Epithelial cell of proximal tubule (primary cell): Measurements from ENCODE around the gene PKP2. TPM values are rescaled to one million over a fixed set of nuclear protein-coding genes. Genes with fewer than 3 reads are reported as not detected.

Experiments used
- DNase-seq: peaks from one replicate; pipeline ENCODE4 v3.0.0-alpha.2; 2011; ENCODE audit warnings: low read depth
- H3K4me3 ChIP-seq: 2 replicates; pipeline ENCODE4 v1.5.1; 2011; ENCODE audit warnings: low read depth, mild to moderate bottlenecking, low read length
- total RNA-seq: library from RNA; depleted of rRNA; stranded (reverse); fragments of >200 nt; gene quantifications from 2 replicates; pipeline ENCODE4 v1.2.3, GENCODE V29; 2015
- TF ChIP-seq, protein P1 (sequence below): conservative IDR thresholded peaks from 2 replicates; pipeline ENCODE4 v1.5.1; 2012; ENCODE audit warnings: low read depth, mild to moderate bottlenecking, low read length

PKP2 gene
- total RNA-seq, 1 donor from 2014 or later: 6.5 TPM

- no peak for DNase-seq
- H3K4me3 ChIP-seq: no peak overlapping the region
- TF ChIP-seq, protein P1, sequence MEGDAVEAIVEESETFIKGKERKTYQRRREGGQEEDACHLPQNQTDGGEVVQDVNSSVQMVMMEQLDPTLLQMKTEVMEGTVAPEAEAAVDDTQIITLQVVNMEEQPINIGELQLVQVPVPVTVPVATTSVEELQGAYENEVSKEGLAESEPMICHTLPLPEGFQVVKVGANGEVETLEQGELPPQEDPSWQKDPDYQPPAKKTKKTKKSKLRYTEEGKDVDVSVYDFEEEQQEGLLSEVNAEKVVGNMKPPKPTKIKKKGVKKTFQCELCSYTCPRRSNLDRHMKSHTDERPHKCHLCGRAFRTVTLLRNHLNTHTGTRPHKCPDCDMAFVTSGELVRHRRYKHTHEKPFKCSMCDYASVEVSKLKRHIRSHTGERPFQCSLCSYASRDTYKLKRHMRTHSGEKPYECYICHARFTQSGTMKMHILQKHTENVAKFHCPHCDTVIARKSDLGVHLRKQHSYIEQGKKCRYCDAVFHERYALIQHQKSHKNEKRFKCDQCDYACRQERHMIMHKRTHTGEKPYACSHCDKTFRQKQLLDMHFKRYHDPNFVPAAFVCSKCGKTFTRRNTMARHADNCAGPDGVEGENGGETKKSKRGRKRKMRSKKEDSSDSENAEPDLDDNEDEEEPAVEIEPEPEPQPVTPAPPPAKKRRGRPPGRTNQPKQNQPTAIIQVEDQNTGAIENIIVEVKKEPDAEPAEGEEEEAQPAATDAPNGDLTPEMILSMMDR: no peak
Observed at GRCh38 chr12:32820376-32820931, 76.1 kb downstream of the PKP2 start.

DNA sequence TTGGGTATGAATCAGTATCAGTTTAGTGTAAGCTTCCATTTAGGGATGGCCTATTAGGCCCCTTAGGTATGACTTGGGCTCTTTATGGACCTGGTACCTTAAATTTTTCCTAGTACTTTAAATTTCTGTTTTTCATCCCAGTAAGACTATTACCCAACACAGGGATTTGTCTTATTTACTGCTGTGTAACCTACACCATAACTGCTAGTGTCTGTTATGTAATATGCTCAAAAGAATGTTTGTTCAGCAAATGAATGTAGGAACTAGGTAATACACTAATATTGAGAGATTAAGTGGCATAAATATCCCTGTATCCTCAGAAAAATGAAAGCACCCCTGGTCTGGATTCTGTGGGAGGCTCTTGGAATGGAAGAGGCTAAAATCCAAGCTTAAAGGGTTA is 77.2 kb downstream of the PKP2 start:
- TF ChIP-seq, protein P1: no peak
- DNase-seq: no peak
- H3K4me3 ChIP-seq: no peak overlapping the region

DNA sequence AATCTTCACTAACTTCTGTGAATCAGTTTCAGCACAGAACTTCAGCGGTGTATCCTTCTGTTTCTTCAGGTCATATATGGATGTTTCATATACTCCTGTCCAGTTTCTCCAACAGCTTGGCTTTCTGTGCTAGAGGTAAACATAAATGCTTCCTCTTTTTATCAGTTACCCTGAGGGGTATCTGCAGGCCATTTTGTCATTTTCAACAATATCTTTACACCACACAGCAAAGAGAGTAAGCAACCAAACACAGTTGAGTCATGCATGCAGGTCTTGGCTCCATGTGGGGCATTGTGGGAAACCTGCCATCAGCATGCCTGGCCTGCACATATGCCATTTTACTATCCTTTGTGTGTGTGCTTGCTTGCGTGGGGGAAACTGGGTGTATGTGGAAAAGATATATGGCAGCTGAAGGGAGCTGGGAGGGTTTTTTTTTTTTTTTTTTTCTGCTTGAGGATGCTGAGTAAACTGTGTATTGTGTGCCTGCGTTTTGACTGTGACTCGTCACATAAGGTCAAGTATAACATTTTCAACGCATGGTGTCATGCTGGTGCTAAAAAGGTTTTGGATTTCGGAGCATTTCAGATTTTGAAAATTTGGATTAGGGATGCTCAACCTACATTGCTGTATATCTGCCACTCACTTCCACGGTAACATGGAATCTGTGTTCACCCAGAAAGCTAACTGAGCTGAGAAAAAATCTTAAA is 84.7 kb downstream of the PKP2 start:
- TF ChIP-seq, protein P1: no peak
- DNase-seq: no peak
- H3K4me3 ChIP-seq: no peak overlapping the region

- no peak overlapping the region for H3K4me3 ChIP-seq
- TF ChIP-seq, protein P1: no peak
- no peak for DNase-seq
Observed at GRCh38 chr12:32809846-32810245, 86.7 kb downstream of the PKP2 start.

GRCh38 chr12:32809196-32809595 is 87.4 kb downstream of the PKP2 start:
- H3K4me3 ChIP-seq: no peak overlapping the region
- DNase-seq: no peak
- TF ChIP-seq, protein P1: no peak

DNA sequence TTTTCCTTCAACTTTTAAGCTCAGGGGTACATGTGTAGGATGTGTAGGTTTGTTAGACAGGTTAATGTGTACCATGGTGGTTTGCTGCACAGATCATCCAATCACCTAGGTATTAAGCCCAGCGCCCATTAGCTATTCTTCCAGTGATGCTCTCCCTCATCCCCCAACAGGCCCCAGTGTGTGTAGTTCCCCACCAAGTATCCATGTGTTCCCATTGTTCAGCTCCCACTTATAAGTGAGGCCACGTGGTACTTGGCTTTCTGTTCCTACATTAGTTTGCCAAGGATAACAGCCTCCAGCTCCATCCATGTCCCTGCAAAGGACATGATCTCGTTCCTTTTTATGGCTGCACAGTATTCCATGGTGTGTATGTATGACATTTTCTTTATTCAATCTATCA is 92.3 kb downstream of the PKP2 start:
- TF ChIP-seq, protein P1: no peak
- no peak for DNase-seq
- no peak overlapping the region for H3K4me3 ChIP-seq

DNA sequence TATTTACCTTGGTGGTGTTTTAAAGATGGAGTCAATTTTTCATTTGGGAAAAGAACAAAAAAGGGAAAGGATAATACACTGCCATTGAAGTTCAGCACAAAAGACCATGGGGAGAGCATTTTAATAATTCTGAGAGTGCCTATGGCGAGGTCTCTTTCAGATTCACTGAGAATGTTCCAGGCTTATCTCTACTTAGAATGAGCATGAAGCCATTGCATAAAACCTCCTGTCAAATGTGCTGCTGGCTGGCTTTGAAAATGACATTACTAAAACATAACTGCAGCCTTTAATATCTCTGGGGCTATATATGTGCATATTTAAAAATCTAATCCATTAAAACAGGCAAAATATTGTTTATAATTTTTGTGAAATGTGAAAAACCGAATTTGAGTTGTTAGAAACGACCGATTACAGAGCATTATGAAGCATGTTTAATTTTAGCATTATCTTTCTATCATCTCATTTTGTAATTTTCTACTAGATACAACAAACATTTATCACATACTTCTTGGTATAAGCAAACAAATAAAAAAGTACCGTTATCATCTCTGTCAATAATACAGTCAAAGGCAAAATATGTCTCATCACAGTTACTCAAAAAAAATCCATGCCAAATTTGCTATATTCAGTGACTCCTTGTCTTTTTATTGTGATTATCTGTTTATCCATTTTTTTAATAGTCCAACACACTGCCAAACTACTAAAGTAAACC is 95.2 kb downstream of the PKP2 start:
- no peak for DNase-seq
- TF ChIP-seq, protein P1: no peak
- no peak overlapping the region for H3K4me3 ChIP-seq
